ENCODE data around the gene LRP6. TPM values are rescaled to one million over a fixed set of nuclear protein-coding genes. Genes with fewer than 3 reads are reported as not detected.

The LRP6 gene
- total and polyA plus RNA-seq, 2 of the 13 experiments (the other 11 are each of a cell fraction or from before 2014, with no cell fraction given): 33.8 to 42.0 TPM

DNA sequence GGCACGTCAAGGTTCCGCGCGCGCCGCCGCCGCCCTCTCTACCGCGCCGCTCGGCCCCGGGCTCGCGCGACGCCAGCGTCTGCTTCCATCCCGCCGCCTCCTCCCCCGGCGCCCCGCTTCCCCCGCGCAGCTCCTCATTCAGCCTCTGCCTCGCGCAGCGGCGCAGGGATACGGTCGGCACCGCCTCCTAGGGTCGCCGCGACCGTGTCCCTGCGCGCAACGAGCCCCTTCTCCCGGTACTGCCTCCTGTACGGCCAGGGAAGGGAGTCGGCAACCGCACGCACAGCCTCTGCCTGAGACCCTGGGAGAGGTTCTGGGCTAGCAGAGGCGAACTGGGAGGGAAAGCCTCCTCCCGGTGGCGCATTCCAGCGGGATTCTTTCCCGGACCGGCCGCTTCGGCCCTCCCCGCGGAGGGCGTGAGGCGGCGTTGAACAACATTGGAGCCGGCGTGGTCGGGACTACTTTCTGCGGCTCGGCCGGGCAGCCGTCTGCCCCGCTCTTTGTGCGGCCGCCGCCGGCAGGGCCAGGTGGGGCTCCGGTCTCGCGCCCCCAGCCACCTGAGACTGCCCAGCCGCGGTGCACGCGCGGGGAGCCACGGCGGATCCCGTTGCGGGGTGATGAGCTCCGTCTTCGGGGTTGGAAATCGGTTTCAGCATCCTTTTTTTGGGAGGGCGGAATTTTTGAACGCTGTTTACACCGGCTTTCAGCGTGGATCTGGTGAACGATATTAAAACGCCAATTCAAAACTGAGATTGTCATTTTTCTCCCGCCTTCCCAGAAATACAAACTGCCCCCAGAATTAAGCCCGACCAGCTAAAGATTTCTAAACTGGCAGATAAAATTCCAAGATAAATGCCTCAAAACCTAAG, at the start of gene LRP6 (continued):
- TF ChIP-seq ZNF407 (CRISPR knock-in tag; IDR thresholded peaks at IDR 0.05; ENCODE audit: not compliant biosample characterization): peak; percentile 99
- TF ChIP-seq ZC3H4 (CRISPR knock-in tag; IDR thresholded peaks at IDR 0.05; ENCODE audit: borderline replicate concordance): no peak
- peak; percentile 67 for TF ChIP-seq FOXA3 (CRISPR knock-in tag; IDR thresholded peaks at IDR 0.05)
- TF ChIP-seq RFXANK (CRISPR knock-in tag; IDR thresholded peaks at IDR 0.05): no peak
- TF ChIP-seq ZNF790 (CRISPR knock-in tag; IDR thresholded peaks at IDR 0.05; ENCODE audit: borderline replicate concordance): peak; percentile 97
- TF ChIP-seq CHCHD3 (CRISPR knock-in tag; IDR thresholded peaks at IDR 0.05): peak; percentile 95; the same call in 1 of the 2 replicates
- no peak for TF ChIP-seq SRSF4 (IDR thresholded peaks at IDR 0.05; ENCODE audit: low read depth, low read length, poor library complexity, severe bottlenecking)
- TF ChIP-seq TSC22D2 (CRISPR knock-in tag; IDR thresholded peaks at IDR 0.05; ENCODE audit: borderline replicate concordance): peak; percentile 87; the same call in 1 of the 2 replicates
- TF ChIP-seq PHF21A (CRISPR knock-in tag; IDR thresholded peaks at IDR 0.05): peak; percentile 95
- peak; percentile 97 for TF ChIP-seq TOPORS (CRISPR knock-in tag; IDR thresholded peaks at IDR 0.05)
- peak; percentile 73 for TF ChIP-seq MIXL1 (CRISPR knock-in tag; IDR thresholded peaks at IDR 0.05)
- TF ChIP-seq ONECUT2 (CRISPR knock-in tag; IDR thresholded peaks at IDR 0.05): no peak; the same call in 1 of the 2 replicates
- TF ChIP-seq SALL1 (CRISPR knock-in tag; IDR thresholded peaks at IDR 0.05): peak; percentile 96
- no peak for TF ChIP-seq CHD4 (IDR thresholded peaks at IDR 0.05; ENCODE audit: borderline replicate concordance, low read length)
- TF ChIP-seq PPARG (CRISPR knock-in tag; conservative IDR thresholded peaks at IDR 0.05): peak; percentile 65
- TF ChIP-seq CBX1 (IDR thresholded peaks at IDR 0.05; ENCODE audit: low read depth): no peak
- no peak for TF ChIP-seq SMARCE1 (IDR thresholded peaks at IDR 0.05; ENCODE audit: borderline replicate concordance)
- TF ChIP-seq AFF4 (CRISPR knock-in tag; IDR thresholded peaks at IDR 0.05): peak; percentile 87; the same call in 1 of the 2 replicates
- peak; percentile 97 for TF ChIP-seq ZNF792 (CRISPR knock-in tag; IDR thresholded peaks at IDR 0.05)

Measured in HepG2 (cell line).